SW 1271 (cell line): ENCODE results near the gene INTS4.
"Not testable (repeated sequence)": the region's sequence is repeated elsewhere in the genome, so short reads cannot be mapped to it uniquely, and the experiment has no call there.

ENCODE experiments used
- DNase-seq, 2 experiments: peaks; one replicate each; lab custom pipeline; 2025; lab: John Stamatoyannopoulos, UW

INTS4 gene

GRCh38 chr11:77958583-77959177, 35.8 kb downstream of the INTS4 start:
- DNase-seq = not testable (repeated sequence)

GRCh38 chr11:77943296-77943695, 51.2 kb downstream of the INTS4 start:
- not testable (repeated sequence) for DNase-seq

- not testable (repeated sequence) for DNase-seq
Measured at GRCh38 chr11:77942465-77942864, 52.0 kb downstream of the INTS4 start.

DNA sequence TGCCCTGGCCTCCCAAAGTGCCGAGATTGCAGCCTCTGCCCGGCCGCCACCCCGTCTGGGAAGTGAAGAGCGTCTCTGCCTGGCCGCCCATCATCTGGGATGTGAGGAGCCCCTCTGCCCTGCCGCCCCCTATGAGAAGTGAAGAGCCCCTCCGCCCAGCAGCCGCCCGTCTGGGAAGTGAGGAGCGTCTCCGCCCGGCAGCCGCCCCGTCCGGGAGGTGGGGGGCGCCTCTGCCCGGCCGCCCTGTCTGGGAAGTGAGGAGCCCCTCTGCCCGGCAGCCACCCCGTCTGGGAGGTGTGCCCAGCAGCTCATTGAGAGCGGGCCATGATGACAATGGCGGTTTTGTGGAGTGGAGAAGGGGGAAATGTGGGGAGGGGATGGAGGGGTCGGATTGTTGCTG, 60.9 kb downstream of the INTS4 start:
- not testable (repeated sequence) for DNase-seq

DNA sequence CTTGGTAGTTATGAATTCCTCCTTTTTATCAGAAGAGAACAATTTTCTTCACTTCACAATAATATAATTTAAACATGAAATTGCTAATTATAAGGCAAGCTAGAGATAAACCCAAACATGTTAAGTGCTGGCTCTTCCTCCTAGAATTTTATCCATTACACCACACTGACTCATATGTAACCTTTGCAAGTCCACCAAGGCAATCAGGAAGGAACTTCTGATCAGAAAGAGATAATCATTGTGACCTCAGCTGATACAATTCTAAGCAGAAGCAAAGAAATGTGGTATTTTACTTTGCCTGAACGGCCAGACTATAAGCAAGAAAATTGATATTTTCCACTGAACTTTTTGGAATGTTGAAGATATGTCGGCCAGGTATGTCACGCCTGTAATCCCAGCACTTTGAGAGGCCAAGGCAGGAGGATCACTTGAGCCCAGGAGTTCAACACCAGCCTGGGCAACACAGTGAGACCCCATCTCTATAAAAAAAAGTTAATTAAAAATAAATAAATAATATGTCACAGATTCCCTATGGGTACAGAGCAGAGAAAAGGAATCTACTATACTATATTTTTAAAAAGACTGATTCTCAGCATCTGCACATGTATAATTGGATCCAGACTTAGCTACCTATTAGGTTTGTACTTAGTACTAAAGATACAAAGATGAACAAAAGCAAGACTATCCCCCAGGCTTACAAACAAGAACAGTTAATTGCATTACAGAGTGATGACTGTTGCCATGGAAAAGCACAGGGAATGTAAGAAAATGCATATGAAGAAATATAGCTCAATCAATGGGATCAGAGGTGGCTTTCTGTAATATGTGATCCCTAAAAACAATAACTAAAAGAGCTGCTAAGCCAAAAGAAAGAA, 63.9 kb downstream of the INTS4 start:
- not testable (repeated sequence) for DNase-seq

GRCh38 chr11:77917713-77918112, 76.8 kb downstream of the INTS4 start:
- not testable (repeated sequence) for DNase-seq

DNA sequence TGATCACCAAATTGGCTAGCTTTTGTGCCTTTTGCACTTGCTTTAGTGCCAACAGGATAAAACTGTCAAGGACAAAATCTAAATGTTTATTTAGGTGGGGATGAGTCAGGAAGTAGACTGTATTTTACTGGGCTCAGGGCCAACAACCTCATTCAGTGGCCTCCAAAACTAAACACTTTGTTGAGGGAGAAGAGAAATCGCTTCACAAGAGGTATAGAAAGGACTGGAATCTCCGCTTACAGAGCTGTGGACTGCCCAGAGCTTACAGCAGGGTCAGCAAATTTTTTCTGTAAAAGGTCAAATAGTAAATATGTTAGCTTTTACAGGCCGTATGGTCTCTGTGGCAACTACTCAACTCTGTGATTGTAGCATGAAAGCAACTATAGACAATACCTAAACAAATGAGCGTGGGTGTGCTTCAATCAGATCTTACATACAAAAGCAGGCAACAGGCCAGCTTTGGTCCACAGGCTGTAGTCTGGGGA, 80.1 kb downstream of the INTS4 start:
- peak in 1 of 2 experiments; percentile 60 for DNase-seq

DNA sequence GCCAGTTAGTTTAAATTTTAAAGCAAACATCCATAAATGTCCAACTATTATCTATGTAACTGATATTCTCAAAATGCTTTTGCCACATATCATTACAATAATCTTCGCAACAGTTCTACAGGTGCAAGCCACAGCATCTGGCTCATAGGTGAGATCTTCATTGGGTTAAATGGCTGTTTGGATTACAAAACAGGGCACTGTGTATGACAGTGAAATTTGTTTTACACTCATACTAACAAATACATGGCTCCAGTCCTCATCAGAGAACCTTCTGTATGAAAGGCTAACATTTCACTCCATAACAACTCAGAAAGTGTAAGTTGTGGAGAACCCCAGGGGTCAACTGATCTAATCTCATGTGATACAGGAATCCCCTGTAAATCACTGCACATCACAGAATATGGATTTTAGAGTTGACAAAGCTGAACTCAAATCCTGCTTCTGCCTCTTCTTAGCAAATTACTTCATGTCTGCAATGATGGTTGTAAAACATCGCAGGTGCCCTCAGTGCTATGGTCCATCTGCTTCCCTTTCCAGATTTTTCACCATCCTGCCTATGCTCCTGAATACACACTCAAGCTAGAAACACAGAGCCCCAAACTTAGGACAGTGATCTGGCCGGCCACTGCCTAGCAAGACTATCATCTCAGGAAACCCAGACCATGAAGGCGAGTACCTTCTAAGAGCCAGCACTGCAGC, 80.7 kb downstream of the INTS4 start:
- DNase-seq = not testable (repeated sequence)

GRCh38 chr11:77910828-77911227, 83.6 kb downstream of the INTS4 start:
- not testable (repeated sequence) for DNase-seq

GRCh38 chr11:77909277-77909676, 85.2 kb downstream of the INTS4 start:
- no peak for DNase-seq

DNA sequence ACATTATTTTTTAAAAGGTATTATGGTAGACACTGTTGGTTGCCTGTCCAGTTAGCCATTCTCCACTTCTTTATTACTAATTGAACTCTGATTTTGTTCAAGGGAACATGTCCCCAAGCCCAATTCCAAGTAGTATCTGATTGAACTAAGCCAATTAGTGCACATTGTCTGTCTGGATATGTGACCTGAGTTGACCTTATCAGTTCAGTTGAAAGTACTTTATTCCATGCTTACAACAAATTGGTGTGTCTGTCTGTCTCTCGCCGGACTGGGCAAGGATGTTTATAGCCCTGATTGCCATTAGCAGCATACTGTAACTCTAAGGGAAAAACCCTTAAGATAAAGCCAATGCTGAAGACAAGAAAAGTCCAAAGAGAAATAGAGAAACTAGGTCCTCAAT, 85.6 kb downstream of the INTS4 start:
- no peak for DNase-seq

DNA sequence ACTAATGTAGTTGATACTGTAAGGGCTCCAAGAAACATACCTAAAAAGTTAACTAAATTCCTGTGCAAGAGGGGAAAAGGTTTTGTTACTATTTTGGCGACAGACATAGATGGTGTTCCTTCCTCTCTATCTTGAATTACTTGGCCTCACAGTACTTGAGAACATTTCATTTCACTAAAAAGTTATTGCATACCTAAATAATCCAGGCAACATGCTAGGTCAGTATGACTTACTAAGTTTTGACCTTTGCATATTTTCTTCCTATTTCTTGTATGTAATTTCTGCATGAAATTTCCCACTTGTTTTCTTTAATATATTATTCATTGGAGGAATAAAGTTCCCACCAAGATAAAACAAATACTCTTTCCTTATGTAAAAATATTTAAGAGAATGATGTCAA, 99.5 kb downstream of the INTS4 start:
- not testable (repeated sequence) for DNase-seq

DNA sequence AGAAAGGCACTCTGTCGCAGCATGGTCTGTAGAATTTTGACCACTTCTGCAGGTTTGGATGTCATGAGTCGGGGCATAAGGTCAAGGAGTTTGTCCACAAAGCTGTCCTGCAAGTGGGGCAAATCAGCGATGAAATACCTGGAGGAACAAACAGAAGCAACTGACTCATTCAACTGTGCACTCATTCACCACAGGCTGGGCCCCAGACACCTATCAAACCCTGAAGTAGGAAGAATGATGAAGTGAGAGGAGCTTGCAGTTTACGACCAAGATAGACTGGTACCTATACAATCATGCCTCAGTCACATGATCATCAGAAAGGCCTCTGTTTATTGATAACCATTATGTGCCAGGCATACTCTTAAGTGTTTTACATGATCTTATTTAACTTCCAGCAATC, 102.8 kb downstream of the INTS4 start:
- DNase-seq = not testable (repeated sequence)

- DNase-seq = not testable (repeated sequence)
Measured at GRCh38 chr11:77891256-77891655, 103.2 kb downstream of the INTS4 start.

DNA sequence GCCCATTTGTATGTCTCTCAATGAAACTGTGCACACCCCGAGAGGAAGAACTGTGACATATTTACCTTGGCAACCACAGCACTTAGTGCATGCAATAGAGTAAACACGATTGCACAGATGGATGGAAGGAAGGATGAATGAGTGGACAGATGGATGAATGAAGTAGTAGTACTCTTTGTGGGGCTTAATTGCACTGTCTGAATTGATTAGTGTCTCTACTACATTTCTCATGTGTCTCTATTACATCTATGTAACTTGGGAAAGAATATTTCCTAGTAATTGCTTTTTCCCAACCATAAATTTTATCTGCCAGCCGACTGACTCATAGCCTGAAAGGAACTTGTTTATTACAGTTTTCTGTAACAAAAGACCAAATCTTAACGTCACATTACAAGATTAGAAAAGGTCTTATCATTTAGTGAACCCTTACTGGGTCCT, 103.8 kb downstream of the INTS4 start:
- DNase-seq = not testable (repeated sequence)

GRCh38 chr11:77890100-77890614, 104.3 kb downstream of the INTS4 start:
- DNase-seq = not testable (repeated sequence)

- DNase-seq = not testable (repeated sequence)
Measured at GRCh38 chr11:77889045-77889444, 105.4 kb downstream of the INTS4 start.

GRCh38 chr11:77886401-77886800, 108.1 kb downstream of the INTS4 start:
- DNase-seq = no peak

GRCh38 chr11:77884829-77885190, 109.7 kb downstream of the INTS4 start:
- no peak for DNase-seq

DNA sequence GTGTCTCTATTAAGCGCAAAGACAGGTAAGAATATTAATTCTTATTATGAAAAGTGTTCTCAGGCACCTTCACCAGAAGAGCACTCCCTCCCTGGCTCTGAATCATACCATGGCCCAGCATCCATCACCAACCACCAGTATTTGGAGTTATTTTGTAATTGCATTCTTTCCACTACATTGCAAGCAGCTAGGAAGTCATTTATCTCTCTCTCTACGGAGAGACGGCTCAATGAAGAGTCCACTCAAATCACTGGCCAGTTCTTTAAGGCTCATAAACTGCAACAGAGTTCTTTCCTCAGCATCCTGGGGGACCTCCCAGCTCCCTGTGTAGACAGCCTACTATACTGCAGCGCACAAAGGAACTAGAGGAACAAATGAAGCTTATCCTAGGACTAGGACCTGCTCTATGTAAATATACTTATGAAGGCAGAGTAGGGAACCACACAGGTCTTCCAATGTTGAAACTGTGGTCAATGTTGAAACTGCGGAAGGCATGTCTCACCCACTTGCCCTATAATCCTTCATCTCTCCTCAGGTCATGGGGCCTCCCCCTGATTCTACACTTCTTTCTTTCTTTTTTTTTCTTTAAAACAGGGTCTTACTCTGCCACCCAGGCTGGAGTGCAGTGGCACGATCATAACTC, 110.2 kb downstream of the INTS4 start:
- no peak for DNase-seq

DNA sequence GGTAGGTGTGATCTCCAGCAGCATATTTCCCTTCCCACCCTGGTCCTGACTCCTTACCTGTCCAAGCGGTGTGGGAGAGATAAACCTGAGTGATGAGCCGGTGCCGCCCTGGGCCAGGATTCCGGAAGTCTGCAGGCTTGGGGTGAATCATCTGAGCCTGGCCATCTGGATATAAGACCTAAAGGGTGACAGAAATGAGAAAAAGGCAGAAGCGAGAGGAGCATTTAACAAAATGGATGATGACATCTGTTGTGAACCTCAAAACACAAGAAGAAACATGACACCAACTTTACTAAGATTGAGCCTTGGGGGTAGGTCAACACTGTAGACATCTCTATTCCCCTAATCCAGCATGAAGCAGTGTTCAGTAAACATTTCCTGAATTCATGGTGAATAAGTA, 110.7 kb downstream of the INTS4 start:
- no peak for DNase-seq

DNA sequence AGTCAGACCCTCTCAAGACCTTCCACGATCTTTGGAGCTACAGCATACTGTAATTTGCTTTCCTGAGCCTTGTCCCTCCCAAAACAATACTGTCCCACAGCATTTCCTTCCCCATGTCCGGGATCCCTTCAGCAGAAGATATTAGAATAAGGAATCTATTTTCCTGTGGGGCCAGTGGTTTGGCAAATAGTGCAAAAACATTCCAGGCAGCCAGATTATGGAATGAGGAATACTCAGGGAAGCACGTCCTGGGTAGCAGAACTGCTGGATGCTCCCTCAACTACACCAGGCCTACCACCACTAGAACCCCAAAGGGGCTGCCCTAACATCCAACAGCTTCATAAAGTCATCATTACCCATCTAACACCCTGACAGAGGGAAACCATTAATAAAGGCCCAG, 112.1 kb downstream of the INTS4 start:
- DNase-seq = no peak
